OCI-M2 (cell line): ENCODE data around the gene ARHGAP26.

ENCODE experiments used
- DNase-seq: peaks from one replicate; lab custom pipeline; 2025; ENCODE audit not compliant: unreplicated experiment; lab: John Stamatoyannopoulos, UW

ARHGAP26 gene

GRCh38 chr5:142783601-142784341, 13.6 kb downstream of the ARHGAP26 start:
- no peak for DNase-seq

GRCh38 chr5:142784401-142784955, 14.3 kb downstream of the ARHGAP26 start:
- DNase-seq = no peak

DNA sequence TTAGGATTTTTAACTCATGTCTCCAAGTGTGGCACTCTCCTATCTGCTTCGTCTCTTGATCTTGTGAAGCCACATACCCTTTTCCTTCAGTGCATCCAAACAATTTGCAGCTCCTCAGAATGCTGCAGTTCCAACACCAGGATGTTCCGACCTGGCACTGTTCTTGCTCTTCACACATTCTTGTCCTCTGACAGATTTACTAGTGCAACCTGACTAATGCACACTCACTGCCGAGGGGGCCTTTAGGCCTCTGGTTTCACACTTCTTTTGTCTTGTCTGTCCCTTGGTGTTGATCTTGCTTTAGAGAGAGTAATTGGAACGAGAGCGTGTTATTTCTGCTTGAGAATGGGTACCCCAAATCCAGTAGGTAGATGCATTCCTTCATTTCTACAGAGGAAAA, 15.0 kb downstream of the ARHGAP26 start:
- DNase-seq = no peak

DNA sequence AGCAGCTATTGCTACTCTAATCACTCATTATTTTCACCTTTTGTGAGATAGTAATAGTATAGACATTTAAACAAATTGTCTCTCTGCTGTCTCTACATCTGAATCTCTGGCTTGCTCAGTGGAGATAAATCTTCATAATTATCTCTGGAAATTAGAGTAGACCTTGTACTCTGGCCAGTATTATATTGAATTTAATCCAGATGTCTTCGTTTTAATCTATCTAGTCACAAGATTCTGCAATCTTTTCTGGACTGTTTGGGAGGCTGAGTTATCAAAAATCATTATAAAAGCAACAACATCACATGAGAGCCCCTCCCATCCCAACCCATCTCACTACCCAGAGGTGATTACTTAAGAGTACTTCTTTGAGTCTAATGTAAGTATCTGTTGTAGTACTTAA, 19.0 kb downstream of the ARHGAP26 start:
- no peak for DNase-seq

DNA sequence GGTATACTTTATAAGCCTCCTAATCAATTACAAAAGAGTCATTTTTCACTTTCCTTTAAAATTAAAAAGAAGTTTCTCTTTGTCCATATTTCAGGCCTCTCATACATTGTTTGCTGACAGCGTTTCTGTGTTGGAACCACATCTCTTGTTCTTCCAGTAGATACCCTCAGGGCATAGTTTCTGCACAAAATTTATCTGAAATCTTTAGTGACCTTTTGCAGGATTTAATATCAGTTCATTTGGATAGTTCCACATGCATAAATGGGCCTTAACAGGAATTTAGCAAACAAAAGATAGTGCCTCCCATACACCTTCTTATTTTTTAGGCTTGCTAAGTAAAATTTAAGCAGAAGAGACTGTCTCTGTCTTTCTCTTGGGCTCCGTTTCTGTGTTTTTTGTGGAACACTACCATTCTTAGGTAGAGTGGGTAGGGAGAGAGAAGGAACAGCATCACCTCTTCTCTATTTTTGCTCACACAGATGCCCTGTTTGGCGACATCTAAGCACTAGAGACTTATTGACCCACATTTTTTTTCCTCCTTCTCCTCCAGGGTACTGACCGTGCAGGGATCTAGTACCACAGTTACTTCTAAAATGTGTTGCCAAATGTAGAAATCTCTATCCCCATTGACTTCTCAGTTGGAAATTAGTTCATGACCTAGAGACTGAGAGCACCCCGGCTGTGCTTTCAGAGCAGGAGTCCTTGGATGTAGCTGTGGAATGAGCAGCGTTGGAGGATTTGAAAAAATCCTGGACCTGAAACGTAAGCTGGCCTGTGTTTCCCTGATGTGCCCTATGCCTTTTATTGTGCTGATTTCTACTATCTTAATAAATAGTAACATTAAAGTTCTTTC, 22.1 kb downstream of the ARHGAP26 start:
- DNase-seq = no peak

DNA sequence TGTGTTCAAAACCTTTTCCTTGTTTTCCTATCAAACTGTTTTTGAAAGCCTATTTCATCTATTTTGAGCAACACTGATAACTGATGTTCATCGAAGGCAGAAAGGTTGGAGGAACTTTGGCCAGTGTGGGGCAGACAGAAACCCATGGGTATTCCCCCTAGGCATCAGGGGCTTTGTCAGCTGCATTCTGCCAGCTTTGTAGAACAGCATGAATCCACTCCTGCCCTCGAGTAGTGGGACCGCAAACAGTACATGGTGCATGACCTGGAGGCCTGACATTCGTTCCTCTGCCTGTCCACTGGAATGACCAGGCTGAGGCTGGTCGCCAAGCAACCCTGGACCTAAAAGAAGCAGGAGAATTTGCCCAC, 22.7 kb downstream of the ARHGAP26 start:
- no peak for DNase-seq

- no peak for DNase-seq
Measured at GRCh38 chr5:142794537-142794936, 24.4 kb downstream of the ARHGAP26 start.

DNA sequence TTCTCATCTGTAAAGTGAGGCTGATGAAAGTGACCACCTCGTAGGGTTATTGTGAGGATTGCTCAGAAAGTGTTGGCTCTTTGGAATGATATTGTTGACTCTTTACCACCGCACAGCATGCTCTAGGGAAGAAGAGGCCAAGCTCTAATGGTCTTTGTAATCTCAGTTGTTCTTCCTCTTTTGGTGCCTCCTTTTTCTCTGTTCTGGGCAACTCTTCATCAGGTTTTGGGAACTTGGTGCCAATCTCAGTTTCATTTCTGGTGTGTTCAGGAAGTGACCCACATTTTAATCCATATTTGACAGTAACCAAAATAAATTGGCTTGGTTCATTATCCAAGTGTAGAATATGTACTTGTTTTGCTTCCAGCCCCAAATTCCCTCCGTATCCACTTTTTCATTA, 25.1 kb downstream of the ARHGAP26 start:
- no peak for DNase-seq

DNA sequence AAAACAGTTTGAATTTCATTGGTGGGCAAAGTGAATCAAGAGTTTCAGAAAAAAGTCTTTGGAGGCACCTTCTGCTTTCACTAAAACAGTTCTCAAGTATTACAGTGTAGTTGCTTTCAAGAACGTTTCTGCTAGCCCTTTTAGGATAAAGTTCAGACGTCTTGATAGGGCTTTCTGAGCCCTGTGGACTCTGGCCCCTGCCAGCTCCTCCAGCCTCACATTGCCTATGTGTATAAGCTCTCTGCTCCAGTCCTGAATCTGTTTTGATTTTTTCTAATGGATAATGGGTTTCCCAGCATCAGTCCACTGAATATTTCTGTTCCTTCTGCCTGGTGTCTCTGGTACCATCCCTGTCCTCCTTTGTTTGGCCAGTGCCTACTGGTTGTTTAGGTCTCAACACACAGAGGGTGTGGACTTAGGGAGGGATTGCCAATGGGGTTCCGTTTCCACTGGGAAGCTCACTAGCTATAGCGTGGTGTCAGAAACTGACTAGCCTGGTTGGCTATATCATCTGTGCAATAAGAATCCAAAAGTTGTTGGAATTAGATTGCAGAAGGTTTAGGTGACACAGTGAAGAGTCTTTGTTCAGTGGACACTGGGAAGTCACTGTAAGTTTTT, 26.4 kb downstream of the ARHGAP26 start:
- DNase-seq = no peak

GRCh38 chr5:142797420-142797819, 27.2 kb downstream of the ARHGAP26 start:
- DNase-seq = no peak

DNA sequence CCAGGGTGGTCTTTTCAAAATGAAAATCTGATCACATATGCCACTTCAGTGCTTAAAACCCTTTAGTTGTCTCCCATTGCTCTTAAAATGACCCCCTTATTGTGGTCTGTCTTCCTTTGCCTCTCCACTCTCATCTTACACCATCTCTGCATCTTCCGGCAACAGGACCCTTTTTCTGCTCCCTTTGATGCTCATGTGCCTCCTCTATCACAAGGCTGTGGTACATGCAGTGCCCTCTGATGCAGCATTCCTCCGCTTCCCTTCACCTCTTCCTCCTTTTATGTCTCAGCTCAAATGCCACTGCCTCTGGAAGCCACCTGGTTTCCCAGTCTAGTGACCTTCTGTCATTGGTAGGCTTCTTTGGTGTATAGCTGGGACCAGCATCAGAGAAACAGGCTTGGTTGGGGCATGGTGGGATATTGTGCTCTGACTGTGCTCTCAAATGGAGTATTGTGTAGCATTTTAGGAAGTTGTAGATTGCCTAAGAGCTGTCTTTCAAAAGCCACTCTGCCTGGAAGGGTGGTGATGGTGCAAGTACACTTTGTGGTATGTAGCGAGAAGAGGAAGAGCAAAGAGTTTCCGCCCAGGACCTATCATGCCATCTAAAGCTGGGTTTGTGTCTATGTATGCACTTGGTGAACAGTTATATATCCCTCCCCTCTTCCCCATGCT, 28.1 kb downstream of the ARHGAP26 start:
- DNase-seq = no peak

DNA sequence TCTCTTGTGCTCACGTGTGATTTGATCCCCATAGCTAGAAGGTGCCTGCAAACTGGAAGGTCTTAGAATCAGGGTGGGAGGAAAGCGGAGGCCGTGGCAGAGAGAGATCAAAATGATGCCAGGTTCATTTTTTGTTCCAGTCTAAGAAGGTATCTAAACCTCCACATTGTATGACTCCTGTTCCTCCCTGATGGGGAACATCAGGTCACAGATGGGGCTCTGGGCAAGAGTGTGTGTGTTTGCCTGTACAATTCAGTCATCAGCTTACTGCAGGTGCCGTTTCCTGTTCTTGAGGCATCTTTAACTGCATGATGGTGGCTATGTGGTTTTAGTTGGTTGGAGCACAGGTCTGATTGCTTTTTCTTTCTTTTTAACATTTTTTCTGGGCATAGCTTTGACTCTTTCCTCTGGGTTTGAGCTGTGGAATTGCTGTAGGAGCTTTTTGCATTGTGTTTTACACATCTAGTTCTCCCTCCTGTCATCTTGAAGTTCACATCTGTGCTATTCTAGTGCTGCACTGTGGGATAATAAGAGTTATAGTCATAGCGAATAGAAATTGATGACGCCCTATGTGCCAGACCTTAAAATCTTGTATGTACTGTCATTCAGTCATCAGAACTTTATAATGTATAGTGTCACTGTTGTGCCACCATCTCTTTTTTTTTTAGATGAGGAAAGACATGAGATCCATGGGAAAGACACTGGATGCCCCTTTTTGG, 30.8 kb downstream of the ARHGAP26 start:
- no peak for DNase-seq

DNA sequence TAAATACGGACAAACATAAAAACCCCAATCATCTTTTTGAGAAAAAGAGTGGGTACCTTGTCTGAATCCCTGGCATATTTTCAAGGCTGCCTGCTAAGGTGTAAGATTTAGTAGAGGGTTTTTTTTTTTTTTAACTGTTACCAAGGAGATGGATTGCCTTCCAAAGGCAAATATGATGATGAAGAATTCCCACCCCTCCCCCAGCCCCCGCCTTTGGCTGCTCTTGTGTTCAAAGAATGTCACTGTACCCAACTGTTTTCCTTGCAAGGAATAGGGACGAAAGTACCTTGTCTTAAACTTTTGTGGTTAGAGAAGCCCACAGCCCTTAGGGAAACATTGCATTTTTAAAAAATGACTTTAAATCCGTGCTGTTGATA, 31.3 kb downstream of the ARHGAP26 start:
- no peak for DNase-seq

- no peak for DNase-seq
Measured at GRCh38 chr5:142803428-142804125, 33.4 kb downstream of the ARHGAP26 start.

- no peak for DNase-seq
Measured at GRCh38 chr5:142805339-142805738, 35.2 kb downstream of the ARHGAP26 start.

- DNase-seq = no peak
Measured at GRCh38 chr5:142806841-142807267, 36.7 kb downstream of the ARHGAP26 start.

DNA sequence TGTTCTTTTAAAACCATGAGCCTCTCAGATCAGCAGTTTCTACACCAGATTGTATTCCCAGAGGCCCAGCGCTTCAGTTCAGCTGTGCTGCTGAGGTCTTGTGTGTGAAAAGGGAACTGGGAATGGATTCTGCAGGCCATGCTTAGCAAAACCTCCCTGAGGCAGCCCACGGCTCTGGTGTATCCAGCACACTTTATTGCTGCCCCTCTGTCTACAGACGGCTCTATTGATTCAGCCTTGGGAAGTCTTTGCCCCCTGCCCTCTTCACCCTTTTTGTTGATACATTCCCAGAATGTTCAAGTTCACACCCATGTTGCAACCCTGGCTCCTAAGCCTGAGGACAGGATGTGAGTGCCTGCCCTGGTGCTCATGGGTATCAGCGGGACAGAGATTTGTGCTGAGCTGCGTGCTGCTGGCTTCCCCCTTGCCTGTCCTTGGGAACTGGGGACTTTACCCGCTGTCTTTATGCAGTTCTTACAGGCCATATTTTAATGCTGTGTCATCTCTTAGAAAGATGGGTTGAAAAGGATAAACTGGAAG, 37.3 kb downstream of the ARHGAP26 start:
- no peak for DNase-seq

DNA sequence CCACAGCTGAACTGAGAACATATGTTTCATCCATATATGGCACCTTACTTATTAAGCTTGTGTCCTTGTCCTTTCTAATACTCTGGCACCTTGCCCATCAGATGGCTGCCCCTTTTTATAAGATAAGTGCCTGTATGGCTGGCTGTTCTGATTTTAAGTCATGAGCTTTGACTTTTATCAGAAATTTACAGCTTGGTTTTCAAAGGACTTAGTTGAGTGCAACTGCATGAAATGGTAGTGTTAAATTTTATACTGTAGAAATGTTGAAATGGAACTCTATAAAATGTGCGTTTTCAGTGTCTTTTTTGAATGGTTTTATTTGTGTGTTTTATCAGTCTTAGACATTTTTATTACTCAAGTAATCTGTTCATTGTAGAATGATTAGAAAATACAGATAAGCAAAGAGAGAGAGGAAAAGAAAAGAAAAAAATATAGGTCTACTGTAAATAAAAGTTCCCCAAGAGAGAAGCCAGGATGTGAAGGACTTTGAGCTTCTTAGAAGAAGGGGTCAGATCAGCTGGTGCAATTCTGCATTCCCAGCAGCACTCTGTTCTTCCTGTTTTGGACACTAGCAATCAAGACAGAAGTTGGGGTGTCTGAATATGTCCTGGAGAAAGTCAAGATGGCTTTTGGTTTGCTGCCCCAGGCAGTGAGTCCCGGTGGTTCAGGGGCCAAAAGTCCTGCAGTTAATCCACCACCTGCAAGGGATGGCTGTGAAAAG, 38.9 kb downstream of the ARHGAP26 start:
- no peak for DNase-seq

DNA sequence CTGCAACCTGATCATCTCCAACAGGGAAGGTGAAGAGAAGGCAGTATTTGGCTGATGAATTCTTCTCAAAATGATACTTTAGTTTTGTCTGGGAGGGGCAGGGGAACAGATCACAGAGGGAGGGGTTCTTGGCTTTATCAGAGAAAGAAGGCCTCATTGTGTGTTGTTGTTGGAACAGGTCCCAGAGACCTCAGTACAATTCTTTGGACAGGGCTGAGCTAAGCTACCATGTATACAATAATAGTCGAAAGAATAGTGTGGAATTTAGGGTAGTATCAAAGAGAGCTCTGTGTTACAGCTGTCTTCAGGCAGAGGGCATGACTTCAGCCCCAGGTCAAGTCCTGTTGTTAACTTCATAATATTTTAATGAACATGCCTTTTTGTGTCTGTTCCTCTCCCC, 39.9 kb downstream of the ARHGAP26 start:
- no peak for DNase-seq
